Measurements from ENCODE around the gene RIMKLB. TPM values are rescaled to one million over a fixed set of nuclear protein-coding genes. Genes with fewer than 3 reads are reported as not detected.

RIMKLB gene
- total and polyA plus RNA-seq, 10 of the 15 experiments (the other 5 are each of a cell fraction or from before 2014, with no cell fraction given) = 0.15 to 0.83 (median 0.46) TPM

GRCh38 chr12:8827551-8828256 lies 129.9 kb downstream of the RIMKLB start:
- no peak for DNase-seq (ENCODE audit: low read depth, low spot score)
- no peak for FAIRE-seq
- 15% methylated on average over 4 of the region's 4 CpGs for WGBS (ENCODE audit: insufficient coverage, insufficient replicate concordance, low lambda C conversion rate, missing lambda C conversion rate)
- RAD21 ChIA-PET (ENCODE audit: unreplicated experiment) = no interaction called here
- Histone ChIP-seq H3K4me3 (no peak overlapping the region), H3K27ac (ENCODE audit: control insufficient read depth, insufficient read depth) (no peak overlapping the region), H3K4me2 (ENCODE audit: control insufficient read depth, insufficient read depth) (no peak overlapping the region), H3K9ac (ENCODE audit: control insufficient read depth, insufficient read depth, low read length) (no peak overlapping the region), H4K20me1 (ENCODE audit: control insufficient read depth, insufficient read depth) (no peaks in the 10 kb centered on the region), H3K9me3 (replicated peaks; ENCODE audit: control insufficient read depth, insufficient read depth, low read length) (no peaks in the 10 kb centered on the region), H3K4me1 (ENCODE audit: control insufficient read depth, insufficient read depth, low read length) (no peaks in the 10 kb centered on the region), H3K36me3 (ENCODE audit: control insufficient read depth in 2 of 2, insufficient read depth in 2 of 2, low read length in 1 of 2) (no peaks in the 10 kb centered on the region), H3K79me2 (ENCODE audit: control insufficient read depth, insufficient read depth, low read length) (no peaks in the 10 kb centered on the region), H2AFZ (ENCODE audit: control insufficient read depth, low read depth, low read length) (no peak overlapping the region), H3K27me3 (replicated peaks in 1 of 2; ENCODE audit: control insufficient read depth in 2 of 2, insufficient read depth in 2 of 2, low read length in 1 of 2) (0 out of 4 replicates have a peak, but pooled peaks cover 0 to 3% of the 10 kb centered on the region in 2 experiments)
- intact Hi-C loops (cut with micrococcal nuclease; ENCODE audit: unreplicated experiment) (no loop called here), in situ Hi-C loops (cut with MboI) (no loop called here)
- BruUV-seq (replicated peaks) = no TSS peak
- no peak for ATAC-seq
- TF ChIP-seq EZH2 (IDR thresholded peaks at IDR 0.05; ENCODE audit: borderline replicate concordance, control insufficient read depth, low read depth, low read length) (no peak), ZBTB4 (CRISPR knock-in tag; IDR thresholded peaks at IDR 0.05) (no peak), NR2C2 (IDR thresholded peaks at IDR 0.05; ENCODE audit: borderline replicate concordance, control insufficient read depth, insufficient read length, low read depth) (no peak), IRF3 (IDR thresholded peaks at IDR 0.05) (no peak), RB1 (IDR thresholded peaks at IDR 0.05; ENCODE audit: borderline replicate concordance) (no peak), CUX1 (IDR thresholded peaks at IDR 0.05; ENCODE audit: insufficient replicate concordance, low read depth, low read length) (no peak), REST (IDR thresholded peaks at IDR 0.05; ENCODE audit: low read depth, low read length) (no peak)
- CTCF ChIA-PET = interaction anchor here (0.6 to 1.4 kb wide), 2 partner anchors 16 to 63 kb away, joined by 3 to 4 read pairs; no protein-coding TSS in a partner anchor
- POLR2A ChIA-PET = no interaction called here
- SMC1A ChIA-PET (ENCODE audit: uncharacterized antibody, unreplicated experiment) = no interaction called here
